Kidney epithelial cell (primary cell): ENCODE data around the gene RABGAP1. TPM values are rescaled to one million over a fixed set of nuclear protein-coding genes. Genes with fewer than 3 reads are reported as not detected.

Experiments
- DNase-seq: peaks from one replicate; pipeline ENCODE4 v3.0.0-alpha.2; 2010; ENCODE audit warnings: low read depth
- H3K27me3 ChIP-seq: 2 replicates; pipeline ENCODE4 v1.6.0; 2011; ENCODE audit warnings: low read length; ENCODE audit not compliant: control insufficient read depth, insufficient read depth
- H3K36me3 ChIP-seq: 2 replicates; pipeline ENCODE4 v1.5.1; 2011; ENCODE audit warnings: low read length; ENCODE audit not compliant: control insufficient read depth, insufficient read depth
- H3K4me3 ChIP-seq: 2 replicates; pipeline ENCODE4 v1.5.1; 2011; ENCODE audit warnings: low read depth, mild to moderate bottlenecking, control low read depth, low read length
- total RNA-seq: library from RNA; depleted of rRNA; stranded (reverse); fragments of >200 nt; gene quantifications from 2 replicates; pipeline ENCODE4 v1.2.3, GENCODE V29; 2015
- TF ChIP-seq, protein P1 (sequence below): IDR thresholded peaks from 2 replicates; pipeline ENCODE4 v1.5.1; 2011; ENCODE audit warnings: mild to moderate bottlenecking, moderate library complexity, low read length, control low read depth, inconsistent platforms; ENCODE audit not compliant: insufficient read depth, poor library complexity, severe bottlenecking

RABGAP1 gene
- total RNA-seq, 1 donor from 2014 or later = 19.1 TPM

GRCh38 chr9:123005964-123006363, 65.1 kb downstream of the RABGAP1 start:
- Histone ChIP-seq H3K27me3 (no peaks in the 10 kb centered on the region), H3K4me3 (no peak overlapping the region), H3K36me3 (no peaks in the 10 kb centered on the region)
- TF ChIP-seq, protein P1, sequence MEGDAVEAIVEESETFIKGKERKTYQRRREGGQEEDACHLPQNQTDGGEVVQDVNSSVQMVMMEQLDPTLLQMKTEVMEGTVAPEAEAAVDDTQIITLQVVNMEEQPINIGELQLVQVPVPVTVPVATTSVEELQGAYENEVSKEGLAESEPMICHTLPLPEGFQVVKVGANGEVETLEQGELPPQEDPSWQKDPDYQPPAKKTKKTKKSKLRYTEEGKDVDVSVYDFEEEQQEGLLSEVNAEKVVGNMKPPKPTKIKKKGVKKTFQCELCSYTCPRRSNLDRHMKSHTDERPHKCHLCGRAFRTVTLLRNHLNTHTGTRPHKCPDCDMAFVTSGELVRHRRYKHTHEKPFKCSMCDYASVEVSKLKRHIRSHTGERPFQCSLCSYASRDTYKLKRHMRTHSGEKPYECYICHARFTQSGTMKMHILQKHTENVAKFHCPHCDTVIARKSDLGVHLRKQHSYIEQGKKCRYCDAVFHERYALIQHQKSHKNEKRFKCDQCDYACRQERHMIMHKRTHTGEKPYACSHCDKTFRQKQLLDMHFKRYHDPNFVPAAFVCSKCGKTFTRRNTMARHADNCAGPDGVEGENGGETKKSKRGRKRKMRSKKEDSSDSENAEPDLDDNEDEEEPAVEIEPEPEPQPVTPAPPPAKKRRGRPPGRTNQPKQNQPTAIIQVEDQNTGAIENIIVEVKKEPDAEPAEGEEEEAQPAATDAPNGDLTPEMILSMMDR = no peak
- no peak for DNase-seq

GRCh38 chr9:123007269-123007668, 66.4 kb downstream of the RABGAP1 start:
- Histone ChIP-seq H3K36me3 (no peaks in the 10 kb centered on the region), H3K27me3 (no peaks in the 10 kb centered on the region), H3K4me3 (no peak overlapping the region)
- no peak for DNase-seq
- TF ChIP-seq, protein P1 = no peak

DNA sequence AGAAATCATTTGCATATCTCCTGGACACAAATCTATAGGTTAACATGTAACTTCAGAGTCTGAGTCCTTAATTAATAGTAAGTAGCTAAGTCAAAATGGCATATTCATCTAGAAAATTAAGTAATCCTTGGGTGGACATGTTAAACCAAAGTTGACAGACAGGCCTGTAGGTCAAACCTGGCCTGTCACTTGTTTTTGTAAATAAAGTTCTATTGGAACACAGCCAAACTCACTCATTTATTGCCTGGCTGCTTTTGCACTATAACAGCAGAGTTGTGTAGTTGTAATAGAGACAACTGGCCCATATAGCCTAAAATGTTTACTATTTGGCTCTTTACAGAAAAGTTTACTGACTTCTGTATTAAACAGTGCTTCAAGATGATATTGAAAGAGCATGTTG, 68.1 kb downstream of the RABGAP1 start:
- TF ChIP-seq, protein P1 = no peak
- no peak for DNase-seq
- Histone ChIP-seq H3K27me3 (no peaks in the 10 kb centered on the region), H3K36me3 (no peaks in the 10 kb centered on the region), H3K4me3 (no peak overlapping the region)

DNA sequence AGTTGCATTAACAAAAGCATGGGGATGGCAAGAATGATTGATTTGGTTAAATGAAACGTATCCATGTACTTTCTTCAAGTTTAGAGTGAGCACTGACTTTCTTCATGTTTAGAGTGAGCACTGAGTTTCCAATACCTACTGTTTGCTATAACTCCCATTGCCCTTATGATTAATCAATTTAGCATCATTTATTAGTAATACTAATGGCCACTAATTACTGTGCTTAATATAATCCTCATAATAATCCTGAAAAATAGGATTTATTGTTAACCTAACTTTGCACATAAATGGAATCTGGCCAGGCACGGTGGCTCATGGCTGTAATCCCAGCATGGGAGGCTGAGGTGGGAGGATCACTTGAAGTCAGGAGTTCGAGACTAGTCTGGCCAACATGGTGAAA, 70.6 kb downstream of the RABGAP1 start:
- H3K36me3 ChIP-seq = no peaks in the 10 kb centered on the region
- H3K27me3 ChIP-seq = no peaks in the 10 kb centered on the region
- no peak for DNase-seq
- no peak overlapping the region for H3K4me3 ChIP-seq
- TF ChIP-seq, protein P1 = no peak

DNA sequence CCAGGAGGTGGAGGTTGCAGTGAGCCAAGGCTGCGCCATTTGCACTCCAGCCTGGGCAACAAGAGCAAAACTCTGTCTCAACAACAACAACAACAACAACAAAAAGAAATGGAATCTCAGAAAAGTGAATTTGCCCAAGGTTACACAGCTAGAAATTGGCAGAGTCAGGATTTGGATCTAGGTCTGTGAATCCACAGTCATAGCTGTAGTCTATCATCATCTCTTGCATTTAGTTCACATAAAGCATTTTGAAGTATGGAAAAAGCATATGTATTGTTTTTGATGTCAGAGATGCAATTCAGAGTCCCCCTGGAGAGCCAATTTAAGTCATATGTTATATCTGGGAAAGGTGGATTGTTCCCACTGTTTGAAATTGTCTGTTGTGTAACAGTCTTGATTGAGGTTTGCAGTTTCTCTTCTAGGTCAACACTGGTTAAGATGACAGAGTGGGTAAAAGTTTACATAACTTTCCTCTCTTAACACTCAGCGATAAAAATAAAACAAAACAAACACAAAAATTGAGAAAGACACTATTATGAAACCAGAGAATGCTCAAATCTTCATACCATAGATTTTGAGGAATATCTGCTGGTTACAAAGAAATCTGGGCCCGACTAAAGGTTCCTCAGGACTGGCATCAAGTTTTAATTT, 71.2 kb downstream of the RABGAP1 start:
- H3K4me3 ChIP-seq = no peak overlapping the region
- TF ChIP-seq, protein P1 = no peak
- H3K27me3 ChIP-seq = no peaks in the 10 kb centered on the region
- no peak for DNase-seq
- H3K36me3 ChIP-seq = no peaks in the 10 kb centered on the region

- no peak for DNase-seq
- Histone ChIP-seq H3K36me3 (no peaks in the 10 kb centered on the region), H3K4me3 (no peak overlapping the region), H3K27me3 (no peaks in the 10 kb centered on the region)
- TF ChIP-seq, protein P1 = no peak
These were observed 75.8 kb downstream of the RABGAP1 start for GRCh38 chr9:123016631-123017030.
